Spleen (tissue), 11 donors: ENCODE measurements around the gene RPL4. TPM values are rescaled to one million over a fixed set of nuclear protein-coding genes. Genes with fewer than 3 reads are reported as not detected.

Experiments
- DNase-seq: peaks from one replicate; pipeline ENCODE4 v3.0.0-alpha.2; 2020
- H3K27ac ChIP-seq, 8 donors: fragments of 200-600 bp; sonication (generic) in 7 of 8; 1 replicate in 4 of 8; 2 replicates in 4 of 8; pipeline versions ENCODE4 v1.5.0 to v1.8.0; 2016 to 2021; ENCODE audit warnings: inconsistent platforms in 4 of 8, mild to moderate bottlenecking in 4 of 8, moderate library complexity in 1 of 8
- H3K27me3 ChIP-seq, 7 donors: fragments of 200-600 bp; sonication (generic) in 6 of 7; replicated peaks in 1 of 7; 1 replicate in 4 of 7; 2 replicates in 3 of 7; pipeline versions ENCODE4 v1.5.0 to v1.8.0; 2016 to 2021; ENCODE audit warnings: inconsistent platforms in 3 of 7, mild to moderate bottlenecking in 1 of 7
- H3K36me3 ChIP-seq, 6 donors: fragments of 200-600 bp; sonication (generic) in 5 of 6; 1 replicate in 4 of 6; 2 replicates in 2 of 6; pipeline versions ENCODE4 v1.5.0 to v1.8.0; 2016 to 2021; ENCODE audit warnings: inconsistent platforms in 2 of 6
- H3K4me1 ChIP-seq, 6 donors: fragments of 200-600 bp; sonication (generic) in 5 of 6; 1 replicate in 3 of 6; 2 replicates in 3 of 6; pipeline versions ENCODE4 v1.5.0 to v1.8.0; 2016 to 2021; ENCODE audit warnings: inconsistent platforms in 3 of 6
- H3K4me3 ChIP-seq, 8 donors: fragments of 200-600 bp; sonication (generic) in 7 of 8; 1 replicate in 4 of 8; 2 replicates in 4 of 8; pipeline versions ENCODE4 v1.5.0 to v1.8.0; 2016 to 2021; ENCODE audit warnings: inconsistent platforms in 4 of 8, mild to moderate bottlenecking in 4 of 8, moderate library complexity in 2 of 8
- H3K9me3 ChIP-seq, 8 donors: fragments of 200-600 bp; sonication (generic) in 7 of 8; 1 replicate in 4 of 8; 2 replicates in 4 of 8; pipeline versions ENCODE4 v1.5.0 to v1.8.0; 2016 to 2021; ENCODE audit warnings: inconsistent platforms in 4 of 8
- POLR2A ChIP-seq, 3 donors: fragments of 450-650 bp; IDR thresholded peaks; one replicate each; pipeline ENCODE4 v1.5.1; 2017; ENCODE audit warnings: antibody characterized with exemption in 3 of 3, mild to moderate bottlenecking in 1 of 3
- POLR2AphosphoS5 ChIP-seq, 3 donors: sonication (generic); formaldehyde crosslinking; IDR thresholded peaks; one replicate each; pipeline ENCODE4 v1.5.1; 2017; ENCODE audit warnings: antibody characterized with exemption in 3 of 3
- WGBS, 5 donors: extraction: QIAGEN DNeasy Blood & Tissue Kit in 3 of 5; methylation state at CpG; one replicate each; pipeline versions ENCODE4 v1.1.5 to v1.1.7; 2013 to 2018; 5-methylcytosine and 5-hydroxymethylcytosine counted together
- intact Hi-C: fragments of 100-400 bp; cut with DNase I; formaldehyde crosslinking; loops from one replicate; pipeline ENCODE4 v1.15.0; 2023; ENCODE audit warnings: low total_unique reads
- polyA plus RNA-seq, 3 donors: library from polyadenylated mRNA; stranded (reverse); fragments of 200-250 nt; gene quantifications; one replicate each; pipeline ENCODE4 v1.2.1, GENCODE V29; 2013
- total RNA-seq, 7 donors: library from RNA; depleted of rRNA in 3 of 7; stranded (reverse); fragments of >200 nt in 3 of 7; fragmentation: NEBNext Ultra II Directional in 4 of 7; extraction: Animal tissue kit (Norgen Biotek cat#: 25700) in 4 of 7; gene quantifications; one replicate each; pipeline versions ENCODE4 v1.1.0 to v1.2.1, GENCODE V29; 2016 to 2021
- TF ChIP-seq, protein P1 (sequence below), 11 experiments: fragments of 200-600 bp in 7 of 11; fragments of 450-650 bp in 4 of 11; sonication (generic) in 4 of 11; IDR thresholded peaks in 8 of 11; conservative IDR thresholded peaks in 3 of 11; 1 replicate in 7 of 11; 2 replicates in 4 of 11; pipeline versions ENCODE4 v1.4.0 to v1.8.0; 2016 to 2021; ENCODE audit warnings: antibody characterized with exemption in 11 of 11, inconsistent platforms in 4 of 11, mild to moderate bottlenecking in 1 of 11
- donor health status: healthy with polysubstance abuse.
- donor health status: DM: no; HTN: no; CAD: no; lungs with moderate emphysema.
- donor health status: DM: no; HTN: no; CAD: no.
- donor health status: Bipolar disorder and iron deficiency.
- donor health status: healthy.
- donor health status: DM: no; HTN: no; CAD: no.
- donor health status: DM: yes; HTN: yes; CAD: no.

The RPL4 gene
- total and polyA plus RNA-seq, 10 donors, result 1,508 to 4,384 (median 3,367) TPM

DNA sequence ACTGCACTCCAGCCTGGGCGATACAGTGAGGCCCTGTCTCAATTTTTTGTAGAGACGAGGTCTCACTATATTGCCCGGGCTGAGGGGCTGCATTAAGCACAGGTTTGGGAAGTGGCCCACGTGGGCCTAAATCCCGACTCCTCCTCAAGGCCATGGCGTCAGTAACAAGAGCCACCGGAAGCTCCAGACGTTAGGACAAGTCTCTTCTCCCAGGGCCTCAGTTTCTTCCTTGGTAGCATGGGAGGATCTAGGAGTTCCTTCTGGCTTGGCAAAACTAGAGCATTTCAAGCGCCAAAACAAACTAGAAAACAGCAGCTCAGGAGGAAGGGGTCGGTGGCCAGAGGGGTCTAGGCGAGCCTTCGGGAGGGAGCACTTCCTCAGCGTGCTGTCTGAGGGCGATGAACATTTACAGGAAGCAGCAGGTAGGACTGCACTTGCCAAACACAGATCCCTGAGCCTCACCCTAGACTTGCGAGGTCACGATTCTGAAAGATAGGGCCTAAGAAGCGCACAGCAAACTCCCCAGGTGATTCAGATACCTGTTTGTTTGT lies 7.6 kb downstream of the RPL4 start:
- Histone ChIP-seq H3K4me3 (peak overlapping the region; percentile 84 to 98 (median 91)), H3K27me3 (no peaks in the 10 kb centered on the region), H3K27ac (peak overlapping the region; percentile 82 to 95 (median 92)), H3K9me3 (no peaks in the 10 kb centered on the region), H3K4me1 (peaks cover 12 to 80% (median 53%) of the 10 kb centered on the region in 6 donors), H3K36me3 (peaks cover 0 to 83% (median 72%) of the 10 kb centered on the region in 6 donors)
- intact Hi-C loops, result loop anchor here (5.0 kb wide), 1 partner anchor 205 kb away; the partner anchor contains the start of gene DIS3L
- WGBS, 5 donors, result 15 to 17% (median 16%) methylated on average over 17 of the region's 17 CpGs
- no peak for DNase-seq
- TF ChIP-seq POLR2AphosphoS5 (IDR thresholded peaks at IDR 0.05) (no peak), POLR2A (IDR thresholded peaks at IDR 0.05) (no peak)
- TF ChIP-seq, protein P1, sequence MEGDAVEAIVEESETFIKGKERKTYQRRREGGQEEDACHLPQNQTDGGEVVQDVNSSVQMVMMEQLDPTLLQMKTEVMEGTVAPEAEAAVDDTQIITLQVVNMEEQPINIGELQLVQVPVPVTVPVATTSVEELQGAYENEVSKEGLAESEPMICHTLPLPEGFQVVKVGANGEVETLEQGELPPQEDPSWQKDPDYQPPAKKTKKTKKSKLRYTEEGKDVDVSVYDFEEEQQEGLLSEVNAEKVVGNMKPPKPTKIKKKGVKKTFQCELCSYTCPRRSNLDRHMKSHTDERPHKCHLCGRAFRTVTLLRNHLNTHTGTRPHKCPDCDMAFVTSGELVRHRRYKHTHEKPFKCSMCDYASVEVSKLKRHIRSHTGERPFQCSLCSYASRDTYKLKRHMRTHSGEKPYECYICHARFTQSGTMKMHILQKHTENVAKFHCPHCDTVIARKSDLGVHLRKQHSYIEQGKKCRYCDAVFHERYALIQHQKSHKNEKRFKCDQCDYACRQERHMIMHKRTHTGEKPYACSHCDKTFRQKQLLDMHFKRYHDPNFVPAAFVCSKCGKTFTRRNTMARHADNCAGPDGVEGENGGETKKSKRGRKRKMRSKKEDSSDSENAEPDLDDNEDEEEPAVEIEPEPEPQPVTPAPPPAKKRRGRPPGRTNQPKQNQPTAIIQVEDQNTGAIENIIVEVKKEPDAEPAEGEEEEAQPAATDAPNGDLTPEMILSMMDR (IDR thresholded peaks at IDR 0.05 in 8 of 11, conservative IDR thresholded peaks at IDR 0.05 in 3 of 11), result no peak

DNA sequence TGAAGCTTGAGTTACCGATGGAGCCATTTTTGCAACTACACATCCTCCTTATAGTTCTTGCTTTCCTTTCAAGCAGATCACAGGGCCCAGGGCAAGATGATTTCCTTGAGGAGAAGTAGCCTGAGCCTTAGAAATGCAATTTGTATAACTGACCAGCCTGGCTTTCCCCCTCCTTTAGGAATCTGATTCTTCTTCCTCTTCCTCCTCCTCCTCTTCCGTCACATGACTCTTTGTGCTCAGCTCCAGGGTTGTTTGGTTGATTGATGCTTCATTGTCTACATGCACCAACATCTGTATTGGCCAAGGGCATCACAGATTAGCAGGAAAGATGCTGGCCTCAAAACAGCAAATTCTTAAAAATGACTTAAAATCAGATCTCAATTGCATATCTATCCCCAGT lies 10.4 kb downstream of the RPL4 start:
- Histone ChIP-seq H3K27ac (peak overlapping the region in 3 of 8 donors; percentile 29 to 49 (median 43)), H3K4me1 (peaks cover 11 to 69% (median 45%) of the 10 kb centered on the region in 6 donors), H3K27me3 (no peaks in the 10 kb centered on the region), H3K4me3 (no peak overlapping the region), H3K36me3 (peaks cover 3 to 83% (median 71%) of the 10 kb centered on the region in 6 donors), H3K9me3 (no peaks in the 10 kb centered on the region)
- 52 to 88% (median 61%) methylated on average over 2 of the region's 2 CpGs for WGBS, 5 donors
- no peak for DNase-seq
- TF ChIP-seq POLR2A (IDR thresholded peaks at IDR 0.05) (no peak), POLR2AphosphoS5 (IDR thresholded peaks at IDR 0.05) (no peak)
- TF ChIP-seq, protein P1 (IDR thresholded peaks at IDR 0.05 in 8 of 11, conservative IDR thresholded peaks at IDR 0.05 in 3 of 11), result no peak
- intact Hi-C loops, result no loop called here

DNA sequence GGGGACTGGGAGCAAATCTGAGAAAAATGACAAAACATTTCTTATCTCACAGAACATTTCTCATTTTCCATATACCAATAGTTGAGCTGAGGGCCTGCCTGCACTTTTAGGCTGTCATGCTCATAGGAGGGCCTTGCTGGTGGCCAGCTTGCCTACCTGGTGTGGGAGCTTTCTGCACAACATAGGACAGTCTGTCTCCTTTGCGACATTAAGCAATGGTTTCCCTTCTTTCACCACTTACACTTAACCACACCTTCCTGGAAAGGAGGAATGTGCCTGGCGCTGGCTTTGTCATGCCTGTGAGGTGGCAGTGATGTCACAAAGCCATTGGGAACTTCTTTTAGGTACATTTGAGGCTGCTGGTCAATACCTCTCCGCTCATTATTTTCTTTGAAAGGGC lies 12.8 kb downstream of the RPL4 start:
- H3K9me3 ChIP-seq, result no peaks in the 10 kb centered on the region
- DNase-seq, result no peak
- intact Hi-C loops, result no loop called here
- peaks cover 3 to 95% (median 77%) of the 10 kb centered on the region in 6 donors for H3K36me3 ChIP-seq
- H3K27ac ChIP-seq, result peak overlapping the region in 1 of 8 donors; percentile 3
- H3K4me3 ChIP-seq, result no peak overlapping the region
- H3K27me3 ChIP-seq, result no peaks in the 10 kb centered on the region
- H3K4me1 ChIP-seq, result peaks cover 6 to 45% (median 30%) of the 10 kb centered on the region in 6 donors
- WGBS, 5 donors, result 73 to 97% (median 81%) methylated on average over 3 of the region's 3 CpGs
- TF ChIP-seq, protein P1 (IDR thresholded peaks at IDR 0.05 in 8 of 11, conservative IDR thresholded peaks at IDR 0.05 in 3 of 11), result no peak
- TF ChIP-seq POLR2AphosphoS5 (IDR thresholded peaks at IDR 0.05) (peak in 1 of 3 donors; percentile 38), POLR2A (IDR thresholded peaks at IDR 0.05) (no peak)

DNA sequence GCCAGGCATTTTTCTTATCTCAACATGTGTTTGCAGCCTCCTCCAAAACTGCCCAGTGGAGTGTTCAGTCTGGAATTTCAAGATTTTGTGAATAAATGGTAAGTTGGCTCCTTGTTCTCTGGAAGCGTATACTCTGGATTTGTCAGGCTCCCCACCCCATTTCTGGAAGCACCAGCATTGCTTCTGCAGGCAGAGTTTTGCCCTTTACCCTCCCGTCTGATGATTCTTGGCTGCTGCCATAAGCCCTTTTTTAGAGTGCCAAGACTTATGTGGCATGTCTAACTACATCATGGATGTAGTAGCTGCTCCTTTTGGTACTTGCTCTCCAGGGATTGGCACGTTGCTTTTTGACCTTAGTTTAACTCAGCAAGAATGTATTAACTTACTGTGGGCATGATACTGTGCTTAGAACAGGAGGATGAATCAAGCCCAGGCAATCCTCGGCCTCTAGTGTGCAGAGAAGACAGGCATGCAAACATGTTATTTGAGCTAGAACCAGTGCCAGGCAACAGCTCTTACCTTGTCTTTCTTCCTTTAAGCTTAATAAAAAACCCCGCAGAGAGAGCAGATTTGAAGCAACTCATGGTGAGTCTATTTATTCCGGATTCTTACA lies 15.4 kb downstream of the RPL4 start:
- Histone ChIP-seq H3K27ac (no peak overlapping the region), H3K4me1 (peaks cover 0 to 19% (median 5%) of the 10 kb centered on the region in 6 donors), H3K9me3 (no peaks in the 10 kb centered on the region), H3K4me3 (no peak overlapping the region), H3K36me3 (peaks cover 3 to 100% (median 81%) of the 10 kb centered on the region in 6 donors), H3K27me3 (no peaks in the 10 kb centered on the region)
- 86 to 93% (median 90%) methylated on average over 6 of the region's 6 CpGs for WGBS, 5 donors
- TF ChIP-seq, protein P1 (IDR thresholded peaks at IDR 0.05 in 8 of 11, conservative IDR thresholded peaks at IDR 0.05 in 3 of 11), result no peak
- TF ChIP-seq POLR2AphosphoS5 (IDR thresholded peaks at IDR 0.05) (no peak), POLR2A (IDR thresholded peaks at IDR 0.05) (no peak)
- intact Hi-C loops, result no loop called here
- no peak for DNase-seq
